KMS-11 (cell line): ENCODE results near the gene STAB1.

Experiments used
- H2AFZ ChIP-seq: fragments of 200-600 bp; sonication (generic); 2 replicates; pipeline ENCODE4 v1.6.1; 2016; ENCODE audit warnings: antibody characterized with exemption, mixed run types, low read depth
- H3K27ac ChIP-seq: fragments of 200-600 bp; sonication (generic); 2 replicates; pipeline ENCODE4 v1.6.1; 2016; ENCODE audit warnings: mild to moderate bottlenecking, mixed run types
- H3K27me3 ChIP-seq: fragments of 200-600 bp; sonication (generic); 2 replicates; pipeline ENCODE4 v1.6.1; 2017; ENCODE audit warnings: mild to moderate bottlenecking, low read depth, mixed run types, moderate library complexity; ENCODE audit not compliant: insufficient read depth
- H3K36me3 ChIP-seq: fragments of 200-600 bp; sonication (generic); 2 replicates; pipeline ENCODE4 v1.6.1; 2017; ENCODE audit warnings: mild to moderate bottlenecking, mixed run types; ENCODE audit not compliant: insufficient read depth
- H3K4me1 ChIP-seq: fragments of 200-600 bp; sonication (generic); 2 replicates; pipeline ENCODE4 v1.6.1; 2016; ENCODE audit warnings: mild to moderate bottlenecking, low read depth, mixed run types; ENCODE audit not compliant: poor library complexity, severe bottlenecking
- H3K4me2 ChIP-seq: fragments of 200-600 bp; sonication (generic); 2 replicates; pipeline ENCODE4 v1.7.0; 2016; ENCODE audit warnings: mild to moderate bottlenecking, mixed run types
- H3K4me3 ChIP-seq: fragments of 200-600 bp; sonication (generic); IDR thresholded peaks from 2 replicates; pipeline ENCODE4 v1.6.1; 2017; ENCODE audit warnings: low read depth, low read length, mixed read lengths; ENCODE audit not compliant: insufficient read depth
- H3K79me2 ChIP-seq: fragments of 200-600 bp; sonication (generic); 2 replicates; pipeline ENCODE4 v1.6.1; 2016; ENCODE audit warnings: low read depth, mixed run types; ENCODE audit not compliant: insufficient read depth
- H3K9ac ChIP-seq: fragments of 200-600 bp; sonication (generic); 2 replicates; pipeline ENCODE4 v1.6.1; 2016; ENCODE audit warnings: mild to moderate bottlenecking, mixed run types
- H4K20me1 ChIP-seq: fragments of 200-600 bp; sonication (generic); 2 replicates; pipeline ENCODE4 v1.6.1; 2016; ENCODE audit warnings: mild to moderate bottlenecking, mixed run types; ENCODE audit not compliant: insufficient read depth
- TF ChIP-seq, protein P1 (sequence below): fragments of 200-600 bp; sonication (generic); conservative IDR thresholded peaks from 2 replicates; pipeline ENCODE4 v1.6.1; 2017; ENCODE audit warnings: low read depth, mild to moderate bottlenecking, antibody characterized with exemption, low read length, moderate library complexity, mixed read lengths

Gene STAB1

DNA sequence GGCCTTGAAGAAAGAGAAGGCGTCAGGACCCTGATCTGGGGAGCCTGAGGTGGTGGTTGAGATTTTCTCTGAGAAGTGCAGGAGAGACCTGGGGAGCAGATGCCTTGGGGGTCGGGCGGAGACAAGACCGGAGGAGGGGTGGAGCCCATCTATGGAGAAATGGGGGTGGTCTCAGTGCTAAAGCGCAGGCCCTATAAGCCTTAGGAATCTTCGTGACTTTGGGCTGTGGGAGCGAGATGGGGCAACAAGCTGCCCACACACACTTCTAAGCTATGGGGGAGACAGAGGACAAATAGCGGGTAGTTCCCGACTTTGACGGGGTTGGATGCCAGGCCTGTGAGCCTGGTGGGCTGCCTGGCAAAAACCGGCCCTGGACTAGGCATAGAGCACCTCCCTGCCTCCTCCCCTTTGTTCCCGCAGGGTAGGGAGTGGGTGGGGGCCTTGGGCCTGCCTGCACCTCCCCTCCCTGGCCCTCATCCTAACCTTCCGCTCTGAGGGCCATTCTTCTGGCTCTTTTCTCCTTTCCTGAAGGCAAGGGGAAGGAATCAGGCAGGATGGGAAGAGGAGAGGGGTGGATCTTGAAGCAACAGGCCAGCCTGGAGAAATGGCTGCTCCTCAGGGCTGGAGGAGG, 38.9 kb upstream of the STAB1 start:
- Histone ChIP-seq H3K4me1 (peaks cover 8% of the 10 kb centered on the region), H3K79me2 (peaks cover 12% of the 10 kb centered on the region; the same call in 1 of the 2 replicates), H3K27ac (no peak overlapping the region), H3K9ac (peak overlapping the region; percentile 83; the same call in 1 of the 2 replicates), H4K20me1 (no peaks in the 10 kb centered on the region), H3K36me3 (no peaks in the 10 kb centered on the region), H3K4me2 (peak overlapping the region; percentile 66; the same call in 1 of the 2 replicates), H3K27me3 (no peaks in the 10 kb centered on the region), H3K4me3 (no peak overlapping the region), H2AFZ (no peak overlapping the region; the same call in 1 of the 2 replicates)
- TF ChIP-seq, protein P1, sequence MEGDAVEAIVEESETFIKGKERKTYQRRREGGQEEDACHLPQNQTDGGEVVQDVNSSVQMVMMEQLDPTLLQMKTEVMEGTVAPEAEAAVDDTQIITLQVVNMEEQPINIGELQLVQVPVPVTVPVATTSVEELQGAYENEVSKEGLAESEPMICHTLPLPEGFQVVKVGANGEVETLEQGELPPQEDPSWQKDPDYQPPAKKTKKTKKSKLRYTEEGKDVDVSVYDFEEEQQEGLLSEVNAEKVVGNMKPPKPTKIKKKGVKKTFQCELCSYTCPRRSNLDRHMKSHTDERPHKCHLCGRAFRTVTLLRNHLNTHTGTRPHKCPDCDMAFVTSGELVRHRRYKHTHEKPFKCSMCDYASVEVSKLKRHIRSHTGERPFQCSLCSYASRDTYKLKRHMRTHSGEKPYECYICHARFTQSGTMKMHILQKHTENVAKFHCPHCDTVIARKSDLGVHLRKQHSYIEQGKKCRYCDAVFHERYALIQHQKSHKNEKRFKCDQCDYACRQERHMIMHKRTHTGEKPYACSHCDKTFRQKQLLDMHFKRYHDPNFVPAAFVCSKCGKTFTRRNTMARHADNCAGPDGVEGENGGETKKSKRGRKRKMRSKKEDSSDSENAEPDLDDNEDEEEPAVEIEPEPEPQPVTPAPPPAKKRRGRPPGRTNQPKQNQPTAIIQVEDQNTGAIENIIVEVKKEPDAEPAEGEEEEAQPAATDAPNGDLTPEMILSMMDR: no peak

DNA sequence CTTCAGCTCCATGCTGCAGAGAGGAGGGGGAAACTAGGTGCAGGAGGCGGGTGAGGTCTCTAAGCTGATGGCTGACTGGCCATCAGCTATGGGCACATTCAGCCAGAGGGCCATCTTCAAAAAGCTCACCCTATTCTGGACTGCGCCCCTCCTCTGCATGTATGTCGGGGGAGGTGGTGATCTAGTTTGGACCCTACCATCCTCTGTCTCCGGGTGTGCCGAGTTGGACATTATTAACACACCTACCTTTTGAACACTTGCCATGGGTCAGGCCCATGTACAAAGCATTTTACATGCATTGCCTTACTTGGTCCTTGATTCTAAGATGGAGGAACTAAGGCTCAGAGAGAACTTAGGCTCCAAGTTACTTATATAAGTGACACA, 38.3 kb upstream of the STAB1 start:
- no peak overlapping the region for H3K27ac ChIP-seq
- no peaks in the 10 kb centered on the region for H4K20me1 ChIP-seq
- H3K4me3 ChIP-seq: no peak overlapping the region
- TF ChIP-seq, protein P1: no peak
- no peak overlapping the region for H3K9ac ChIP-seq
- peaks cover 12% of the 10 kb centered on the region; the same call in 1 of the 2 replicates for H3K79me2 ChIP-seq
- H3K36me3 ChIP-seq: no peaks in the 10 kb centered on the region
- no peak overlapping the region for H2AFZ ChIP-seq
- peaks cover 8% of the 10 kb centered on the region for H3K4me1 ChIP-seq
- peak overlapping the region; percentile 66; the same call in 1 of the 2 replicates for H3K4me2 ChIP-seq
- no peaks in the 10 kb centered on the region for H3K27me3 ChIP-seq

DNA sequence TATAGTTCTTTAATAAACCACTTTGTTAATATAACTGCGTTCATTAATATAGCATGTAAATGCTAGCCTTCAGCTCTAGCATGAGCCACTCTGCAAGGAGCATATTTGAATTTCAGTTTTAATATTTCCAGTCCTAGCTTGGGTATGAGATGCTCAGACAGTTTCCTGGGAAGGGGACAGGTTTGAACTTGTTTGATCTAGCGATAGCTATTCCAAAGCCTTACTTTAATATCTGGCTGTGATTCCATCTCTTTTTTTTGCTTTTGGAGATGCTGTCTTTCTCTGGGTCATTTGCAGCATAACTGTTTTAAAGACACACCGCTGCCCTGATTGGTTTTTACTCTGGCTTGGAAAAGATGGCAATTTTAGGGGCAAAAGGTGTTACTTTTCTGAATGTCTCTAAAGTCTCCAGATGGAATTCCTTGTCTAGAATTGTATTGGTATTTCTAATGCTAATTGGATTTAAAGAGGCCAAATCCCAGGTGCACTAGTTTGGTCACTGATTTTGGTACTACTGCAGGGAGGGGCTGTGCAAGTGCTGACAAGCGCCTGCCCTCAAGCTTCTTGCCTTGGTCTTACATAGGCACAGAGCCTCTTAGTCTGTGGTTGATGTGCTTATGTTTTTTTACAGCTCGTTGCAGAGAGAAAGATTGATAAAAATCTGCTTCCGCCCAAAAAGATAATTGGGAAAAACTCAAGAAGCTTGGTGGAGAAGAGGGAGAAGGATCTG, 36.9 kb upstream of the STAB1 start:
- Histone ChIP-seq H3K36me3 (no peaks in the 10 kb centered on the region), H3K9ac (no peak overlapping the region), H3K27me3 (no peaks in the 10 kb centered on the region), H3K4me1 (peaks cover 8% of the 10 kb centered on the region), H3K4me2 (no peak overlapping the region), H4K20me1 (no peaks in the 10 kb centered on the region), H3K27ac (no peak overlapping the region), H3K79me2 (peaks cover 12% of the 10 kb centered on the region; the same call in 1 of the 2 replicates), H2AFZ (no peak overlapping the region), H3K4me3 (no peak overlapping the region)
- TF ChIP-seq, protein P1: no peak

DNA sequence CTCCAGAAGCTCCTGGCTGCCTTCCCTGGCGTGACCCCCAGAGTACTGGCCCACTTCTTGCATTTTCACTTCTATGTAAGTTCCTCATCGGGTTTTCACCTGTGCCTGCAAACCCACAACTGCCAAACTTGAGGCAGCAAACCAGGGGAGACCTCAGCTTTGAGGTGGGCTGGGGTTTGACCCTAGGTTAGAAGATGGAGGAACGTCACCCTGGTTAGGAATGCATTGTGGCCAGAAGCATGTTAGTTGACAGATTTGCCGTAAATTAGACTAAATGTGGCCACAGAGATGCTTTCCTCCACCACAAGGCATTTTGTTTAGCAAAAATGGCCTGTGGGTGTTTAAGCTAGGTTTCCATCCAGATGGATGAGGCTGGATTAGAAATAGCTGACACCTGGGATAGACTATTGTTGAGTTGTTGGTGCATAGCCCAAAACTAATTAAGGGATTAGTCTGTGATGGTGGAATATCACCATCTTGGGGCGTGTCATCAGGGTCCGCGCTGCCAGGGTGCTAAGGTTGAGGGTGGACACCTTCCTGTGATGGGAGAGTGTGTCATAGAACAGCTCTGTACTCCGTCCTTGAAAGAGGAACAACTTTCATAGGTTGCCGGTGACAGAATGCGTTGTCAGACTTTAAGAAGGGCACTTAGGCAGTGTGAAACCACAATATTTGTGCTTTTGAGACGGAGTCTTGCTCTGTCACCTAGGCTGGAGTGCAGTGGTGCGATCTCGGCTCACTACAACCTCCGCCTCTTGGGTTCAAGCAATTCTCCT, 36.2 kb upstream of the STAB1 start:
- TF ChIP-seq, protein P1: no peak
- H3K9ac ChIP-seq: no peak overlapping the region
- no peak overlapping the region for H3K4me3 ChIP-seq
- H3K27me3 ChIP-seq: no peaks in the 10 kb centered on the region
- H3K4me2 ChIP-seq: no peak overlapping the region
- no peaks in the 10 kb centered on the region for H4K20me1 ChIP-seq
- no peaks in the 10 kb centered on the region for H3K36me3 ChIP-seq
- peaks cover 12% of the 10 kb centered on the region; the same call in 1 of the 2 replicates for H3K79me2 ChIP-seq
- H2AFZ ChIP-seq: no peak overlapping the region
- no peak overlapping the region for H3K27ac ChIP-seq
- H3K4me1 ChIP-seq: peaks cover 8% of the 10 kb centered on the region
